Upper lobe of right lung (tissue), 1 donor: Measurements from ENCODE around the gene GRK2. TPM values are rescaled to one million over a fixed set of nuclear protein-coding genes. Genes with fewer than 3 reads are reported as not detected.
A peak's percentile ranks its signal among the peaks of the same experiment; 100 is the strongest.

Experiments used
- ATAC-seq: fragments of 200-7000 bp; cut with Tn5 transposase; one replicate; pipeline ENCODE4 v1.9.1; 2020; ENCODE audit warnings: mild to moderate bottlenecking, moderate library complexity
- DNase-seq: peaks from one replicate; pipeline ENCODE4 v3.0.0-alpha.2; 2020
- H3K27ac ChIP-seq: fragments of 200-600 bp; one replicate; pipeline ENCODE4 v1.8.0; 2022
- H3K27me3 ChIP-seq: fragments of 200-600 bp; one replicate; pipeline ENCODE4 v1.8.0; 2022; ENCODE audit warnings: mild to moderate bottlenecking
- H3K36me3 ChIP-seq: fragments of 200-600 bp; one replicate; pipeline ENCODE4 v1.8.0; 2022
- H3K4me1 ChIP-seq: fragments of 200-600 bp; one replicate; pipeline ENCODE4 v1.8.0; 2022
- H3K4me3 ChIP-seq: fragments of 200-600 bp; one replicate; pipeline ENCODE4 v1.8.0; 2022; ENCODE audit warnings: mild to moderate bottlenecking
- H3K9me3 ChIP-seq: fragments of 200-600 bp; one replicate; pipeline ENCODE4 v1.8.0; 2022
- intact Hi-C: fragments of 100-400 bp; cut with DNase I; formaldehyde crosslinking; loops from one replicate; pipeline ENCODE4 v1.11.0; 2022
- total RNA-seq: library from RNA; stranded (reverse); fragmentation: NEBNext Ultra II Directional; extraction: Animal tissue kit (Norgen Biotek cat#: 25700); gene quantifications from one replicate; pipeline ENCODE4 v1.2.1, GENCODE V29; 2021
- TF ChIP-seq, protein P1 (sequence below): fragments of 200-600 bp; IDR thresholded peaks from one replicate; pipeline ENCODE4 v1.8.0; 2022; ENCODE audit warnings: antibody characterized with exemption
- donor health status: DM: no; HTN: yes; CAD: no; lungs with severe emphysema.

Gene GRK2
- total RNA-seq, 1 donor from 2014 or later, result 98.4 TPM

DNA sequence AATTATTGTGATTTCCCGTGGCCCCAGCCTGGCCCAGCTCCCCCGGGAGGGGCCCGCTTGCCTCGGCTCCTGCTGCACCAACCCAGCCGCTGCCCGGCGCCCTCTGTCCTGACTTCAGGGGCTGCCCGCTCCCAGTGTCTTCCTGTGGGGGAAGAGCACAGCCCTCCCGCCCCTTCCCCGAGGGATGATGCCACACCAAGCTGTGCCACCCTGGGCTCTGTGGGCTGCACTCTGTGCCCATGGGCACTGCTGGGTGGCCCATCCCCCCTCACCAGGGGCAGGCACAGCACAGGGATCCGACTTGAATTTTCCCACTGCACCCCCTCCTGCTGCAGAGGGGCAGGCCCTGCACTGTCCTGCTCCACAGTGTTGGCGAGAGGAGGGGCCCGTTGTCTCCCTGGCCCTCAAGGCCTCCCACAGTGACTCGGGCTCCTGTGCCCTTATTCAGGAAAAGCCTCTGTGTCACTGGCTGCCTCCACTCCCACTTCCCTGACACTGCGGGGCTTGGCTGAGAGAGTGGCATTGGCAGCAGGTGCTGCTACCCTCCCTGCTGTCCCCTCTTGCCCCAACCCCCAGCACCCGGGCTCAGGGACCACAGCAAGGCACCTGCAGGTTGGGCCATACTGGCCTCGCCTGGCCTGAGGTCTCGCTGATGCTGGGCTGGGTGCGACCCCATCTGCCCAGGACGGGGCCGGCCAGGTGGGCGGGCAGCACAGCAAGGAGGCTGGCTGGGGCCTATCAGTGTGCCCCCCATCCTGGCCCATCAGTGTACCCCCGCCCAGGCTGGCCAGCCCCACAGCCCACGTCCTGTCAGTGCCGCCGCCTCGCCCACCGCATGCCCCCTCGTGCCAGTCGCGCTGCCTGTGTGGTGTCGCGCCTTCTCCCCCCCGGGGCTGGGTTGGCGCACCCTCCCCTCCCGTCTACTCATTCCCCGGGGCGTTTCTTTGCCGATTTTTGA, 19.5 kb downstream of the GRK2 start:
- Histone ChIP-seq H3K4me3 (no peak overlapping the region), H3K27me3 (no peaks in the 10 kb centered on the region), H3K9me3 (no peaks in the 10 kb centered on the region), H3K36me3 (peaks cover 64% of the 10 kb centered on the region), H3K27ac (peak overlapping the region; percentile 96), H3K4me1 (peaks cover 49% of the 10 kb centered on the region)
- DNase-seq, result no peak
- no peak for ATAC-seq
- intact Hi-C loops, result no loop called here
- TF ChIP-seq, protein P1, sequence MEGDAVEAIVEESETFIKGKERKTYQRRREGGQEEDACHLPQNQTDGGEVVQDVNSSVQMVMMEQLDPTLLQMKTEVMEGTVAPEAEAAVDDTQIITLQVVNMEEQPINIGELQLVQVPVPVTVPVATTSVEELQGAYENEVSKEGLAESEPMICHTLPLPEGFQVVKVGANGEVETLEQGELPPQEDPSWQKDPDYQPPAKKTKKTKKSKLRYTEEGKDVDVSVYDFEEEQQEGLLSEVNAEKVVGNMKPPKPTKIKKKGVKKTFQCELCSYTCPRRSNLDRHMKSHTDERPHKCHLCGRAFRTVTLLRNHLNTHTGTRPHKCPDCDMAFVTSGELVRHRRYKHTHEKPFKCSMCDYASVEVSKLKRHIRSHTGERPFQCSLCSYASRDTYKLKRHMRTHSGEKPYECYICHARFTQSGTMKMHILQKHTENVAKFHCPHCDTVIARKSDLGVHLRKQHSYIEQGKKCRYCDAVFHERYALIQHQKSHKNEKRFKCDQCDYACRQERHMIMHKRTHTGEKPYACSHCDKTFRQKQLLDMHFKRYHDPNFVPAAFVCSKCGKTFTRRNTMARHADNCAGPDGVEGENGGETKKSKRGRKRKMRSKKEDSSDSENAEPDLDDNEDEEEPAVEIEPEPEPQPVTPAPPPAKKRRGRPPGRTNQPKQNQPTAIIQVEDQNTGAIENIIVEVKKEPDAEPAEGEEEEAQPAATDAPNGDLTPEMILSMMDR, result no peak

DNA sequence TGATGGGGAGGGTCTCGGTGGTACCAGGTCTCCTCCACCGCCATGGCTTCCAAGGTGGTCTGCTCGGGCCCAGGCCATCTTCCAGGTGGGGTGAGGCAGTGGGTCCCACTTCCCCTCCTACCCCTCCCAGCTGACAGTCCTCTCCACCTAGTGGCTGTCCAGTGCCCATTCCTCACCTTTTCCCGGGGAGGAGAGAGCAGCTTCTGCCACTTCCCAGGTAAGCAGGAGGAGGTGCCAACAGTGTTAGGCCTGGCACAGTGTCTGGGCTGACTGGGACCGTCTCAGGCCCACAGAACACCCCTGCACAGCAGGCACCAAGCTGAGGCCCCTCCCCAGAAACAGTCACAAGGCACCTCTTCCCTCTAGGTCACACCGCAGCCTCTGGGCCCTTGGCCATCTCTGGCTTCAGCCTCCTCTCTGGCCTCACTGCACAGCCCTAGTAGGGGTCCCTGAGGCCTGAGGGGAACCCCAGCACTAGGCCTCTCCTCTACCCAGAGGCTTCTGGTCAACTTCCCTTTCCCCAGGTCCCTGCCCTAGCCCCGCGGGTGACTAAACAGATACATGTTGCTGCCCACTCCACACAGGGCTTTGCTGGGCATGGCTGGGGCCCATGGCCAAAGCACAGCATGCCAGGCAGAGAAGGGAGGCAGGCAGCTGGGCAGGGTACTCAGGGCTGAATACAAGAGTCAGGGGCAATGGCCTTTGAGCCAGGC, 20.5 kb downstream of the GRK2 start:
- DNase-seq (no peak), ATAC-seq (peak; percentile 2)
- Histone ChIP-seq H3K27ac (peak overlapping the region; percentile 96), H3K36me3 (peaks cover 59% of the 10 kb centered on the region), H3K27me3 (no peaks in the 10 kb centered on the region), H3K4me1 (peaks cover 53% of the 10 kb centered on the region), H3K9me3 (no peaks in the 10 kb centered on the region), H3K4me3 (no peak overlapping the region)
- intact Hi-C loops, result no loop called here
- TF ChIP-seq, protein P1, result no peak

DNA sequence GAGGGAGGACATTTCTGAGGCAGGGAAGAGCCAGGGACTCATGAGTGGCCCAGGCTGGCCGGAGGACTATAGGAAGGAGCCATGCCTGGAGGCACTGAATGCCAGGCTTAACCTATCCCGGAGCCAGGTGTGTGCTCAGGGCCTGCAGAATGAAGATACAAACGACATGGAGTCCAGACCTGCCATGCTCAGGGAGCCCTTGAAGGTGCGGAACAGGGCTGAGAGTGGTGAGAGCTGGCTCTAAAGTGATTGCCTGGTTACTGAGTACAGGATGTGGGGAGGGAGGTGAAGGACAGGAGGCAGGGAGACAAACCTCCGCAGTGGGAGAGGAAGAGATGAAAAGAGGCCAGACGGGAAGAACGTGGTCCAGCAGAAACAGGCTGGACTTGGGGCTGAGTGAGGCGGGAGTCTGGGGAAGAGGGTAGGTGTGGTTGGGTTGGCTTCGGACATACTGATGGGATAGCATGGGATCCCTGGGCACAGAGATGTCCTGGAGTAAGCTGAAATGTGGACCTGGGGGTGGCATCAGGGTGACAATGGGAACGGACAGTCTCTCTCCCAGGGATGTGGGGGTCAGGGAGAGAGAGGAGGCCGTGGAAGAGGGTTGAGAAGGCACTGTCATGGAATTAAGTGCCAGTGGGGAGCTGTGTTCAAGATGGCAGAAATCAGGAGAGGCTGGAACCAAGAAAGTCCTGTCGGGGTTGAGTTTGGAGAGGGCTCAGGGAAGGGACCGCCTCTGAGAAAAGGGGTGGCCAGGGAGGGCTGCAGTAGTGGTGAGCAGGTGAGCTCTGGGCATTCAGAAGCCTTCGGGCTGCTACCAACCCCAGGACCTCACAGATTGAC, 21.3 kb downstream of the GRK2 start:
- peak overlapping the region; percentile 85 for H3K4me3 ChIP-seq
- H3K27ac ChIP-seq, result peak overlapping the region; percentile 96
- H3K27me3 ChIP-seq, result no peaks in the 10 kb centered on the region
- no peak for ATAC-seq
- DNase-seq, result no peak
- H3K4me1 ChIP-seq, result peaks cover 55% of the 10 kb centered on the region
- TF ChIP-seq, protein P1, result no peak
- no peaks in the 10 kb centered on the region for H3K9me3 ChIP-seq
- H3K36me3 ChIP-seq, result peaks cover 59% of the 10 kb centered on the region
- intact Hi-C loops, result no loop called here

DNA sequence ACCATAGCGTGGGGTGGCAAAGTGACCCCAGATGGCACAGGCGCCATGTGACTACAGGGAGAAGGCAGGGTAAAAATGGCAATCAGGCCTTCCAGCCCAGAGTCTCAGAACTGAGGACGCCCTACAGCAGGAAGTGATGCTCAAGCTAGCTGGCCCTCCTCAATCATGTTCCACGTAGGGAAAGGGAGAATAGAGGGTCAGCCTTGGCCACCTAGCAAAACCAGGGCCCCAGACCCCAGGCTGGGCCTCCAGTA, 21.9 kb downstream of the GRK2 start:
- intact Hi-C loops, result no loop called here
- Histone ChIP-seq H3K4me1 (peaks cover 54% of the 10 kb centered on the region), H3K36me3 (peaks cover 59% of the 10 kb centered on the region), H3K27me3 (no peaks in the 10 kb centered on the region), H3K4me3 (peak overlapping the region; percentile 85), H3K27ac (peak overlapping the region; percentile 96), H3K9me3 (no peaks in the 10 kb centered on the region)
- ATAC-seq (no peak), DNase-seq (no peak)
- TF ChIP-seq, protein P1, result no peak

DNA sequence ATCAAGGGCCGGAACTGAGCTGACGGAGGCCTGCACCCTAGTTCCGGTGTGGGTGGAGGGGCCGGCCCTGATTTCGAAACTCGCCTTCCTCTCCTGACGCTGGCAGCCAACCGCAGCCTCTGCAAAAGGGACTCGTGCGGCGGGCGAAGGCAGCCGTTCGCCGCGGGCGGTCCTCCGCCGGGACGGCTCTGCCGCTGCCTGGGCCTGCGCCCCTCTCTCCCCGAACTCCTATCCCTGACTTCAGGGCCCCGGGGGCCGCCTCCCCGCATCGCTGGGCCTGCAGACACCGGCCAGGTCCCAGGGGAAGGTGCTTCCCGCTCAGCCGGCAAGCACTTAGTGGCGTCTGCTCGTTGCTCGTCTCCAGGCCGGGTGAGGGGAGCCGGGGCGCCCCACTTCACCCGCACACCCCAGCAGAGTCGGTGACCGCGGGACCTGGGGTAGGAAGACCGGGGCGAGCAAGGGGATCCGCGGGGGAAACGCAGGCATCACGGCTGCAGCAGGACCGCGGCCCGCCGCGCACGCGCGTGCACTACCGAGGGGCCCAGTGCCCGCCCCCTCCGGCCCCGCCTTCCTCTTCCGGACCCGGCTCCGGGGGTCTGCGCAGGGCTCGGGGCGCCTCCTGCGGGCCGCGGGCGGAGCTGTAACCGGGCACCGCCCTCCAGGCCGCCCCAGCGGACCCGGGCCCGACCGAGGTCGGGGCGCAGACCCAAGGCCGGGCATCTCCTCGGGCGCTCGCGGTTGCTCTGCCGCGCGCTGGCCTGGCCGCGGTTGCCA, 22.4 kb downstream of the GRK2 start:
- DNase-seq (peak; percentile 96), ATAC-seq (peak; percentile 83)
- Histone ChIP-seq H3K36me3 (peaks cover 55% of the 10 kb centered on the region), H3K9me3 (no peaks in the 10 kb centered on the region), H3K4me1 (peaks cover 53% of the 10 kb centered on the region), H3K27me3 (no peaks in the 10 kb centered on the region), H3K27ac (peak overlapping the region; percentile 96), H3K4me3 (peak overlapping the region; percentile 85)
- intact Hi-C loops, result no loop called here
- TF ChIP-seq, protein P1, result peak; percentile 39
